ENCODE data around the gene TULP4.
A peak's percentile ranks its signal among the peaks of the same experiment; 100 is the strongest.
"Not testable (repeated sequence)": the region's sequence is repeated elsewhere in the genome, so short reads cannot be mapped to it uniquely, and the experiment has no call there.

The TULP4 gene

DNA sequence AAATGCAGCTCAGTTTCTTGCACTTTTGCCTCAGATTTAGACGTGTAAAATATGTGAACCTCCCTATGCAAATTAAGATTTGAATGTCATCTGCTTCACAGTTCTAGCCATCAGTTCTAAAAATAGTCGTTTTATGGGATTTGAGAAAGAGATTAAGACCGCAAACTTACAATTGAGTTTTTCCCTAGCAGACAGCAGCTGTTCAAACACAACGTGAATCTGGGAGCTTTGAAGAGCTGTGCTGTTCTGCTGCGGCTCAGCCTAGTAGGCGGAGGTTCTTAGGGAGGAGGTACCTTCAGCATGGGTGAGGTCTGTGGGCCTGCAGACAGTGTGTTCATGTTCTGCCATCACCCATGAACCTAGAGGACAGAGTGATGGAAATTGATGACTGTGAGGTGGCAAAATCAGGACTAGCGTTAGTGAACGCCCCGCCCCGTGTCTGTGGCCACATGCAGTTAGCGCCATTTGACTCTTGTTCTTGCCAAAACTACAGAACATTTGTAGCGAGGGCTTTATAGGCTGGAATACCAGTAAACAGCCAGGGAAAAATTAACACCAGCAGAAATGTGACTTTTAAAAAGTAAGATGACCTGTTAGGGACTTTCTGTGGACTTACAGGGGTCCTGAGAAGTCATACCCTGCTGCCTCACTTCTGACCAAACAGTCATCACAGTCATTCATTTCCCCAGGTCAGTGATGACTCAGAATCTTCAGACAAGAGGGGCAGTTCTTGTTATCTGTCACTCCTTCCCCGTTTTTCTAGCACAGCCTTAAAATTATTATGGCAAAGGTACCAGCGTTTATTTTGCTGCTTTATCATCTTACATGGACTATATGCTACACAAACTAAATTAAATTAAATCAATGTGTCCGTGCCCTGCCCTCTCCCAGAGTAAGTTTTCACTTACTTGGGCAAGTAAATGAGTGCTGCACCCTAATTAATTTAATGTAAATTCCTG, 163.4 kb downstream of the TULP4 start:
- DNase-seq, result peak; percentile 50 to 67

DNA sequence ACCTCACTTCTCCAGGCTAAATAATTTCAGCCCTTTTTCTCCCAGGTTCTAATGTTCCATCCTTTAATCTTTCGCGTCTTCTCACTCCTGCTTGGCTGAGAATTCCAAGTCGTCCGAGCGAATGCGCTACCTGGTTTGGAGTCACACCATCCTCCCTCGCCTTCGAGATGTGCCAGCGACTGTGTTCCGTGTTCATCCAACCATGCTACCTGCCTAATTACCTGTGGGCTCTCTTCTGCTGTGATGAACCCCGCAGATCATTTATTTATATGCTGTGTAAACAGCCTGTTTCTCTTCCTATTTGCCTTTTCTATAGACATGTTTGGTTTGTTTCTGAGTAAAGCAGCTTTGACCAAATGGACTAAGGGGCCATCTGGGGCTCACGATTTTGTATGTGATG, 164.1 kb downstream of the TULP4 start:
- DNase-seq, result no peak

DNA sequence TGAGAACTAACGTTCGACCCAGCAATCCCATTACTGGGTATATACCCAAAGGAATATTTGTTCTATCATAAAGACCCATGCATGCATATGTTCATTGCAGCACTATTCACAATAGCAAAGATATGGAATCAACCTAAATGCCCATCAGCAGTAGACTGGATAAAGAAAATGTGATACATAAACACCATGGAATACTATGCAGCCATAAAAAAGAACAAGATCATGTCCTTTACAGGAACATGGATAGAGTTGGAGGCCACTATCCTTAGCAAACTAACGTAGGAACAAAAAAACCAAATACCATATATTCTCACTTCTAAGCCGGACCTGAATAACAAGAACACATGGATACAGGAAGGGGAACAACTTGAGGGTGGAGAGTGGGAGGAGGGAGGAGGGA, 165.5 kb downstream of the TULP4 start:
- DNase-seq, result not testable (repeated sequence)

DNA sequence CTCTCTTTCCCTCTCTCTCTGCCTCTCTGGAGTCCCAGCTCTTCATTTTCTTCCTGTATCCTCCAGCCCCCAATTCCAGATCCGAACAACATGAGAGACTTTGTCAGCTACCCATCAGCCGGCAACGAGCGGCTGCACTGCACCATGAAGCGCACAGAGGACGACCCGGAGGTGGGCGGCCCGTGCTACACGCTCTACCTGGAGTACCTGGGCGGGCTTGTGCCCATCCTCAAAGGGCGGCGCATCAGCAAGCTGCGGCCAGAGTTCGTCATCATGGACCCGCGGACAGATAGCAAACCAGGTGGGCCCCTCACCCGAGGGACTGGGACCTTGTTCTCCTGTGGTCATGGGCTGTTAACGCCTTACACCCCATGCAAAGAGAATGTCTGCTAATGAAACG, 168.7 kb downstream of the TULP4 start:
- DNase-seq, result no peak

DNA sequence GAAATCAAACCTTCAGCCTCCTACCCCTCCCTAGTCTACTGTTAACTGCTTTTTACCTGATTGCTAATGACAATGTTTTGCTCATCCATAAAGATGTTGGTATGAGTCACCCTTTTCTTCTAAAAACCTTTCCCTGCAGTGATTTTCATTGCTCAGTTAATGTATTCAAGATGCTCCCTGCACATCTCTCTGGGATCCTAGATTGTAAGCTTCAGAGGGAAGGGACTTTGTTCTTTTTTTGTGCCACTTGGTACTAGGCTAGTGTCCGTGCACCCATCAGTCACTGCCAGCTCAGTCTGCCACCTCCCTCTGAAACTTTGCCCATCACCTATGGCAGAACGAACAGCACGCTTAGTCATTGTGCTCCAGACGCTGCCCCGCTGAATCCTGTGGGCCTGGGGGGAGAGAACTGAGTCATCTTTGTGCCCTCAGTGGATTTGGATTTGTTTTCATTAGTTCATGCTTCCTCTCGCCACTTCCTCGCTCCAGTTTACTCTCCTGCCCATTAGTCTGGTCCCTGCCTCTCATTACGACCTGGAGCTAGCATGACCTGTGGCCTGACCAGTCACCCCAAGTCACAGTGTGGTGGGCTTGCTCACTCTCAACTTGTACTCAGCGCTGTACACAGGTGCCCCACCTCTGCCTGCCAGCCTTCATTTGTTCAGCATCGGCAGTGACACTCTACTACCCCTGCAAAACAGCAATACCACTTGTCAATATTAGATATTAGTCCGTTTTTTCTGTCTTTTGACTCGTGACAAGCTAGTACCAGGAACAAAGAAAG, 169.6 kb downstream of the TULP4 start:
- DNase-seq, result no peak

DNA sequence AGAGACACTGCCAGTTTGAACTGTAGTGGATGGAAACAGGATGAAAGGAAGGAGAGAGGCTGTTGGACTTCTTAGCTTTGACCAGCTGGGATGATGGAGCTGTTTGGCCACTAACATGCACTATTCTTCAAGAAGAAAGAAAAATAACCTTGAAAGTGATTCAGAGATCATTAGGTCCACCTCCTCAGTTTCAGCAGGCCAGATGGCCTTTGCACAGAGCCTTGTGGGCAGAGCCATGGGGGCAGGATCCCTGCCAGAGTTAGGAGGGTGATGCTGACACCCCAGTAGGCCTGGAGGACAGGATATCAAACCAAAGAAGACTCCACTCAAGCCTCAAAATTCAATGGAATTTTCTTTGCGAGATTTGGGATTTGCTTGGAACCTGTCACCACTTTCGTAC, 173.2 kb downstream of the TULP4 start:
- peak in 1 of 2 donors; percentile 36 for DNase-seq

DNA sequence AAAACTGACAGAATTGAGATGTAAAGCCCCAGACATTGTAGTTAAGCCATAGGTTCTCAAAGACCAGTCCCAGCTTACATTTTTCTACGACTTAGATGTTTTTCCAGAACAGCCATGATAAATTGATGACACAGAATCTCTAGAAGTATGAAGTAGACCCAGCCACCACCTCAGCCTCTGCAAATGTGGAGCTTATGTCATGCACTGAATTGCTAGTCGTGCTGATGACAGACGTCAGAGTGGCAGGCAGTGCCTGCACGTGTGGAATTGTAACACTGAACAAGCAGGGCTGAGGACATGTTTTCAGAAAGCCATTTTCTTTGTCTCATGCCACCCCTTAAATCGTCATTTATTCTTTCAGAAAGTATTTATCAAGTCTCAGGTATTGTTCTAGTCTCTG, 175.2 kb downstream of the TULP4 start:
- peak in 1 of 2 donors; percentile 11 for DNase-seq

DNA sequence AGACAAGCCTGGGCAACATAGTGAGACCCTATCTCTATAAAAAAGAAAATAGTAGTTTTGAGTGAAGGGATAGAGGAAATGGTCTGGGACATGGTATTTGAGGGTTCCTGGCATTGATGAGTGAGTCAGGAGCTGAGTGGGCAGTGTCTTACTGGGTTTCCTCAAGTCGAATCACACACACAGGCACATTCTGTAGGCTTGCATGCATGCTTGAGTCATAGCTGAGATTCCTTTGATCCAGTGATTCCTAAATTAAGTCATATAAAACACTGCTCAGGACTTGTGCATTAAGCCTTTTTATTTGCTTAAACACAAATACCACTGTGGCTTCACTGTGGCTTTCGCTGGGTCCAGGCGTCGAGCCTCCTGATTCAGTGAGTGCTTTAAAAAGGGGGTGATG, 175.8 kb downstream of the TULP4 start:
- peak; percentile 42 to 77 for DNase-seq

DNA sequence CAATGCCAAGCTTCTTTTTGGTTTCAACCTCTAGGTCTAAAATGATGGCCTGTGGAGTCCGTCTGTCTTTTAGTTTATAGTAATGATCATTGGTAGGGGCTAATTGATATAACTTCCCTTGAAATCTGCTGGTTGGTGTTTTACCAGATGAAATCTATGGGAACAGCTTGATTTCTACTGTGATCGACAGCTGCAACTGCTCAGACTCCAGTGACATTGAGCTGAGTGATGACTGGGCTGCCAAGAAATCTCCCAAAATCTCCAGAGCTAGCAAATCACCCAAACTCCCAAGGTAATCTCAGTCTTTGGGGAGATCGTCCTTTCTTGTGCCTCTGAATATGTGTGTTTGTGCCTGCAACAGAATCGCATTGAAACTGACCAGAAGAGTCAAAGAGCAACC, 177.2 kb downstream of the TULP4 start:
- DNase-seq, result no peak

DNA sequence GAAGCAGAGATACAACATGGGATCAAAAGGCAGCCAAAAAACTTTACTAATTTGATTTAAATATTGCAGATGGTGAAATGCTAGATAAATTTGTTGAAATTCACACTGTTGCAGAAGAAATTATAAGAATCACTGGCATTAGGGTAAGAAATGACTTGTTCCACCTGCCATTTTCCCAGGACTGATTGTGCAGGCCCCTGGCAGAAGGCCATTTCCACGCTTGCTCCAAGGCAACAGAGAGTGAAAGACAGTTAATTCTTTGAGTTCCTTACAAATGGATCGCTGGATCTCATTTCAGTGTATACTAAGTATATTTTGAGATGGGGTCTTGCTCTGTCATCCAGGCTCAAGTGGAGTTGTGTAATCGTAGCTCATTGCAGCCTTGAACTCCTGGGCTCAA, 180.6 kb downstream of the TULP4 start:
- no peak for DNase-seq

DNA sequence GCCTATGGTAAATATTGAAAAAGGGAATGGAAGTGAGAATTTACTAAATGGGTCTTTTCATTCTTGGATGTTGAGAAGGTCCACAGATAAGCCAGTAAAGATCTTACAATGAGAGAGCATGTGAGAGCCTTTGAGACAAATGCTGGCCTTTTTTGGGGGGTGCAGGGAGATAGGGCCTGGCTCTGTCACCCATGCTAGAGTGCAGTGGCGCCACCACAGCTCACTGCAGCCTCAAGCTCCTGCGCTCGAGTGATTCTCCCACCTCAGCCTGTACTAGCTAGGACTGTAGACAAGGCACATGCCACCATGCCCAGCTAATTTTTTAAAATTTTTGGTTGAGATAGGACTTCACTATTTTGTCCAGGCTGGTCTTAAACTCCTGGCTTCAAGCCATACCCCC, 184.4 kb downstream of the TULP4 start:
- no peak for DNase-seq

DNA sequence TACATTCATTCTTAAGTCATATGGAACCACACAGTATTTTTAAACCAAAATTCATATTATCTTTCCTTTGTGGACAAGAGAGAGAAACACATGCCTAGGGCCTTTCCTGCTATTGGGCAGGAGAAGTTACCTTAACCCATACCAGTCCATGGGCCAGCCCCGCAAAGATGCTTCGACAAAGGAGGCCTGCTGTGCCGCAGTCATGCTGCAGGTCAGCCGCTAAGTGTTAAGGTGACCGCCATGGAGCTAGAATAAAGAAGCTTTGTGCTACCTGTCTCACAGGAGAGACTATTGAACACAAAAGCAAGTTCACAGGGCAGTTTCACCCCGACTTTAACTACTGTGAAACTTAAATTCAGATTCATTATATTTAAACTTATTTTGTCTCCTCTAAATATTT, 185.4 kb downstream of the TULP4 start:
- DNase-seq, result no peak

DNA sequence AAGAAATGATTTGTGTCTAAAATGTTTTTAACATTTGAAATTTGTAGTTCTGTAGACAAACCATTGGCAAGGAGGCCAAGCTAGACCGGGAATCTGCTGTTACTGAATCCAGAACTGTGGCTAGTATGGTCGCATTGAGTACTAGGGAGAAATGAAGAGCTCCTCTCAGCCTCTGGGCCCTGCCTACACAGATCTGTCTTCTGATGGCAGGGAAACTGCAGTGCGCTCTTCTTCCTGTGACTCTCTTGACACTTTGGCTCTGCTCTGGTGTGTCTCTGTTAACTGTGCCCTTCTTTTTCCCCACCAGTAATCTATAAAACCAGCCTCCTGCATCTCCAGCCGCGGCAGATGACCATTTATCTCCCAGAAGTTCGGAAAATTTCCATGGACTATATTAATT, 186.1 kb downstream of the TULP4 start:
- DNase-seq, result no peak

DNA sequence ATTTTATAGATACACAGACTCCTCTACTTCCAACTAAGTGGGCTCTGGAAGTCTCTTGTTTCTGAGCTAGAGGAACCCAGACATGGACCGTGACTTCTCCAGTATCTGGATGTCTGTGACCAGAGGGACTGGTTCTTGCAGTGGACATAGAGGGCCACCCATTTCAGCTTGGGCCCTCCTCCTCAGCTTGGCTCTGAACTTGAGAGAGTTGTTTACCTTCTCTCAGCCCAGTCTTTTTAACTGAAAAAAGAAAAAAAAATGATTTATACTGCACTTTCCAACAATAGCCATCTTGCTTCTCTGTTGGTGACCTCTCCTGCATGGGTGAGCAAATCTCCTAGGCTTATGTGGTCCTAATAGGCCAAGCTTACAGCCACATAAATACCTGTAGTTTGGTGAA, 187.3 kb downstream of the TULP4 start:
- DNase-seq, result no peak

DNA sequence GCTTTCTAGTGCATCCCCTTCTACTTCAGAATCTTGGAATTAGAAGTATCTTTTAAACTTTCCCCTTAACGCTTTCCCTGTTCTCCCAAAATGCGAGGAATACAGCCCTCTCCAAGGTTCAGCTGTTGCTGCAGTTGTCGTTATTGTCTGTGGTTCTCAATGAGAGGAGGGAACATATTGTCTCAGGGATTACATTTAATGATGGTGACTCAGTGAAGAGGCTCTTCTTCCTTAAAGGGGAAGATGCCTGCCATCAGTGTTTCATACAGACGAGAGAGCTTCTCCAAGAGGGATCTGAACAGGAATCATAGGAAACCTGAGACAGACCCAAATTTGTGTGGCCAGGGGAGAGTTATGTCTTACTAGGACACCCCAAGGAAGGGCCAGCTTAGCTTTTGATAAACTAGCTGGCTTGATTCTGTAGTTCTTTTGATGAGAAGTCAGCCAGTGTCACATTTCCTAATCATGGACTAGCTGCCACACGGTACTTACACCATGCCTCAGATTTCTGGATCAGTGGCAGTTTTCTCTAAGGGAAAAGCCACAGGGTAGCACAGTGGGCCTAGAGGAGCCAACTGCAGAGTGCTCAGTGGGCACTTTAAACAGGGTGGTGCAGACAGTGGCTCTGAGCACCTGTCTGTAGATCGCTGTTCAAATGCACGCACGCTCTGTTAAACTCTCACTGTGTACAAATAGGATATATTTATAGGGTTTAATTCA, 187.9 kb downstream of the TULP4 start:
- no peak for DNase-seq

DNA sequence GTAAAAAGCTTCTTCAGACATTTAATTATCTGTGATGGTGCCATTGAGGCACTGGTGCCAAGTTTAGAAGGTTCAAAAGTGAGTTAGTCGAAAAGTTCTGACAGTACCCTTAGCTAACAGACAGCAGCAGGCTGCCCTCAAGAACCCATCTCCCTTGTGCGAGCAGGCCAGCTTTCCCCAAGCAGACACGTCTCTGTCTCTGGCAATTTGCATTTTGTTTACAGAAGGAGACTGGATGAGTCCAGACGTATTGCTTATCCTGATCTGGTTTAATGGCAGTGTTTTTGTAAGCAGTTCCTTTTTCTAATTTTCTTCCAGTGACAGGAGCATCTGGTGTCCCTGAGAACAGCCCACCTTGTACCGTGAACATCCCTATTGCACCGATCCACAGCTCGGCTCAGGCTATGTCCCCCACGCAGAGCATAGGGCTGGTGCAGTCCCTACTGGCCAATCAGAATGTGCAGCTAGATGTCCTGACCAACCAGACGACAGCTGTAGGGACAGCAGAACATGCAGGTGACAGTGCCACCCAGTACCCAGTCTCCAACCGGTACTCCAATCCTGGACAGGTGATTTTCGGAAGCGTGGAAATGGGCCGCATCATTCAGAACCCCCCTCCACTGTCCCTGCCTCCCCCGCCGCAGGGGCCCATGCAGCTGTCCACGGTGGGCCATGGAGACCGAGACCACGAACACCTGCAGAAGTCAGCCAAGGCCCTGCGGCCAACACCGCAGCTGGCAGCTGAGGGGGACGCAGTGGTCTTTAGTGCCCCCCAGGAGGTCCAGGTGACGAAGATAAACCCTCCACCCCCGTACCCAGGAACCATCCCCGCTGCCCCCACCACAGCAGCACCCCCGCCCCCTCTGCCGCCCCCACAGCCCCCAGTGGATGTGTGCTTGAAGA, 189.3 kb downstream of the TULP4 start:
- DNase-seq, result no peak

DNA sequence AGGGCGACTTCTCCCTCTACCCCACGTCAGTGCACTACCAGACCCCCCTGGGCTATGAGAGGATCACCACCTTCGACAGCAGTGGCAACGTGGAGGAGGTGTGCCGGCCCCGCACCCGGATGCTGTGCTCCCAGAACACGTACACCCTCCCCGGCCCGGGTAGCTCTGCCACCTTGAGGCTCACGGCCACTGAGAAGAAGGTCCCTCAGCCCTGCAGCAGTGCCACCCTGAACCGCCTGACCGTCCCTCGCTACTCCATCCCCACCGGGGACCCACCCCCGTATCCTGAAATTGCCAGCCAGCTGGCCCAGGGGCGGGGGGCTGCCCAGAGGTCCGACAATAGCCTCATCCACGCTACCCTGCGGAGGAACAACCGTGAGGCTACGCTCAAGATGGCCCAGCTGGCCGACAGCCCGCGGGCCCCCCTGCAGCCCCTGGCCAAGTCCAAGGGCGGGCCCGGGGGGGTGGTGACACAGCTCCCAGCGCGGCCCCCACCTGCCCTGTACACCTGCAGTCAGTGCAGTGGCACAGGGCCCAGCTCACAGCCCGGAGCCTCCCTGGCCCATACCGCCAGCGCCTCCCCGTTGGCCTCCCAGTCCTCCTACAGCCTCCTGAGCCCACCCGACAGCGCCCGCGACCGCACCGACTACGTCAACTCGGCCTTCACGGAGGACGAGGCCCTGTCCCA, 190.1 kb downstream of the TULP4 start:
- DNase-seq, result no peak

DNA sequence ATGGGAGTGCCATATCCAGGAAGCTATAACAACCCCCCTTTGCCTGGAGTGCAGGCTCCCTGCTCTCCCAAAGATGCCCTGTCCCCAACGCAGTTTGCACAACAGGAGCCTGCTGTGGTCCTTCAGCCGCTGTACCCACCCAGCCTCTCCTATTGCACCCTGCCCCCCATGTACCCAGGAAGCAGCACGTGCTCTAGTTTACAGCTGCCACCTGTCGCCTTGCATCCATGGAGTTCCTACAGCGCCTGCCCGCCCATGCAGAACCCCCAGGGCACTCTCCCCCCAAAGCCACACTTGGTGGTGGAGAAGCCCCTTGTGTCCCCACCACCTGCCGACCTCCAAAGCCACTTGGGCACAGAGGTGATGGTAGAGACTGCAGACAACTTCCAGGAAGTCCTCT, 191.0 kb downstream of the TULP4 start:
- no peak for DNase-seq

DNA sequence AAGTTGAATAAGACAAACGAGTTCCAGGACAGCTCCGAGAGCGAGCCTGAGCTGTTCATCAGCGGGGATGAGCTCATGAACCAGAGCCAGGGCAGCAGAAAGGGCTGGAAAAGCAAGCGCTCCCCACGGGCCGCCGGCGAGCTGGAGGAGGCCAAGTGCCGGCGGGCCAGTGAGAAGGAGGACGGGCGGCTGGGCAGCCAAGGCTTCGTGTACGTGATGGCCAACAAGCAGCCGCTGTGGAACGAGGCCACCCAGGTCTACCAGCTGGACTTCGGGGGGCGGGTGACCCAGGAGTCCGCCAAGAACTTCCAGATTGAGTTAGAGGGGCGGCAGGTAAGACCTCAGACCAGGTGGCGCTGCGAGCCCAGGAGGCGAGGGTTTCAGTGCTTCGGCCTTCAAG, 191.6 kb downstream of the TULP4 start:
- no peak for DNase-seq

DNA sequence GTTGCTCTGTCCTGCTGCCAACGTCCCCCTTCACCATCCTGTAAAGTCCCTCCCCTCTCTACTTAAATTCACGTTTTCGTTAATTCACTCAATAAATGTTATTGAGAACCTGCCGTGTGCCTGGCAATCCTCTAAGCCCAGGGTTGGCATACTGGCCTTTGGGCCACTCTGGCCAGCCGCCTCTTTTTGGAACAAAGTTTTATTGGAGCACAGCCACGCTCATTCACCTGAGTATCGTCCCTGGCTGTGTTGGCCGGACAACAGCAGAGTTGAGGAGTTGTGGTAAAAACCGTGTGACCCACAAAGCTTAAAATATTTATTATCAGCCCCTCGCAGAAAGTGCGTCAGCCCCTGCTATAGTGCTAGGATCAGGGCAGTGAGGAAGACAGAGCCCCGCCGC, 192.9 kb downstream of the TULP4 start:
- no peak for DNase-seq

DNA sequence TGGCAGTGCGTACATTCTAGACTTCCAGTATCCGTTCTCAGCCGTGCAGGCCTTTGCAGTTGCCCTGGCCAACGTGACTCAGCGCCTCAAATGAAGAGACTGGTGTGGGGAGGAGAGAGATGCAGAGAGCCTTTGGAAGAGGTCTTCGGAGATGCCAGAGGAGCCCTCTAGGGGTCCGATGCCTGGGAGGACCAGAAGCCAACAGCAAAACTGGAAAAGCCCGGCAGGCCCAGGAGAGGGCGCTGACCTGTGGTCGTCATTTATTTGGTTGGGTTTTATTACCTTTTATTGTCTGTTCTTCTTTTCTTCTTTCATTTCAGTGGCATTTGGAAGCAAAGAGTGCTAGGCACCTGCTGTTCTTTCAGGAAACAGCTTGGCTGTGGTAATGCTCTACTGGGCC, 194.3 kb downstream of the TULP4 start:
- DNase-seq, result no peak

DNA sequence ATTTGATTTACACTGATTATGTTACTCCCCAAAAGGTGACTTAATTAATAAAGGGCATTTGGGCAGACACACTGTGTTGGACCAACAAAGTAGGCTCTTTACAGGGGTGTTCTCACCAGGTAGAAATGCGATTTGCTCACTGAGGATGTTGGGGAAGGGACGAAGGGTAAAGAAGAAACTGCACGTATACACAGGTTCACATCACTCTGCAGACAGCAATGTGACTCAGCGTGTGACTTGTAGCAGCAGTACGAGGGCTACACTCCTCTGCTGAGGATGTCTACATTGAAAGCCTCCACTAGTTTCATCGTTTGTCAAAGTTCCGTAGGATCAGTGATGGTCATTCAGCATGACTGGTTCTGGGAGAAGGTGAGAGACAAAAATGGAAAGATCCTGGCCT, 194.9 kb downstream of the TULP4 start:
- DNase-seq, result no peak
